ENCODE results near the gene B4GALT3.

Gene B4GALT3

GRCh38 chr1:161206411-161207140, 29.3 kb upstream of the B4GALT3 start:
- no peak for DNase-seq (ENCODE audit: low spot score)

GRCh38 chr1:161201836-161202712, 24.8 kb upstream of the B4GALT3 start, which contains the start of gene NDUFS2:
Gene NDUFS2 (plus strand): TSS chr1:161202367. CDS start chr1:161202386, 19 bp downstream.
- peak; percentile 89 for DNase-seq (ENCODE audit: low spot score)

DNA sequence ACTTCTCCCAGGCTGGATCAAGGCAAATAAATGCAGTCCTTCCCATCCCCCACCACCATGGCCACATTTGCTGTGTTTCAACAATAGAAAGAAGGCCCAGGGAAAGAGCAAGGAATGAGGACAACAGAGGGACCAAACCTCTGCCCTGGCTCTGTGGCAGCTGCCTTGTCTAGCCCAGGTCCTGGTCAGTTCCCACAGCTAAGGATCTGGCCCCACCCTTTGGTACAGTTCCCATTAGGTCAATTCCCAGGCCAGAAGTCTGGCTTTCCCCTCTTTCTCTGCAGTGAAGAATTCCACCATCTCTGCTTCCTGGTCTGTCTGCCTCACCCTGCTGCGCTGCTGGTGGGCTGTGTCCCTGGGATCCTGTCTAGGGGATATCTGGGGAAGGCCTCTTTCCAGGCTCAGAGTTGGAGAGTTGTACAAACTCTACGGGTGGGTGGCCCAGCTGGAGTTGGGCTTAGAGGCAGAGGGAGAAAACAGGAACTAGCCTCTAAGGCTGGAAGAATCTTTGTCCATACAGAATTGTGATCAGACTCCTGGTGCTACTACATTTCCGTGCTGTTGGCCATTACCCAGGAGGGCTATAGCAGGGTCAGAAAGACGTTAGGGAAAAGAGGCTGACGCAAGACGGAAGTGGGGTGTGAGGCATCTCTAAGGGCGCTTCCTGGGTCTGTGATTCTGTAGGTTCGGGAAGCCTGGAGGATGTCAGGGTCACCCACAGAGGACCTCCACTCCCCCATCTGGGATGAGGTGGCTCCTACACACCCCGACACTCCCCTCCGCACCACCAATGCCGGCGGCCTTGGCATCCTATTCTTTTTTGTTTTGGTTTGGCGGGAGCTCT, 23.9 kb upstream of the B4GALT3 start:
- no peak for DNase-seq (ENCODE audit: low spot score)

GRCh38 chr1:161200421-161200991, 23.2 kb upstream of the B4GALT3 start:
- DNase-seq (ENCODE audit: low spot score): no peak

DNA sequence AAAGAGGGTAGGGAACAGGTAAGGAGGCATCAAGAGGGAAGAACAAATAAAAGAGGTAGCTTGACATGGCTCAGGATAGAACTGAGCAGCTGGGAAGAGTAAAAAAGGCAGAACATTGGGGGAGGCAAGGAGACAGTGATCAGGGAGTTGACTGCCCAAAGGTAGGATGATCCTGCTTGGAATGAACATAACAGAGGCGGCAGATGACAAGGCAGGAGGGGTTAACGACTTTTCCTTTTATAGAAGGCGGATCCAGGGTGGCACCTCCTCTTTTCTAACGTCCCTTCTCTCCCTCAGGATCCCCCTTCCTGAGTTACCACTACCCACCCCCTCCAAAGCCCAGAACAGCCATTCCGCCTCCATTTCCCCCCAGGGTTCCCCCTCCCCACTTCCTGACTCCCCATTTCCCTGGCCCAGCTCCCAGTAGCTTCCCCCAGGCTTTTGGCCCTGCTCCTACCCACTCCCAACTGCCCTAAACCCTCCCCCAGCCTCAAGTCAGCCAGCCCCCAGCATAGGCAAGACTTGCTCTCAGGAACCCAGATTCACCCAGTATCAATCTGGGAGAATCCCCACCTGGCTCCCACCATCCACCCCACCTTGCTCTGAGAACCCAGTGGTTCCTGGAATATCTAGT, 22.3 kb upstream of the B4GALT3 start:
- no peak for DNase-seq (ENCODE audit: low spot score)

DNA sequence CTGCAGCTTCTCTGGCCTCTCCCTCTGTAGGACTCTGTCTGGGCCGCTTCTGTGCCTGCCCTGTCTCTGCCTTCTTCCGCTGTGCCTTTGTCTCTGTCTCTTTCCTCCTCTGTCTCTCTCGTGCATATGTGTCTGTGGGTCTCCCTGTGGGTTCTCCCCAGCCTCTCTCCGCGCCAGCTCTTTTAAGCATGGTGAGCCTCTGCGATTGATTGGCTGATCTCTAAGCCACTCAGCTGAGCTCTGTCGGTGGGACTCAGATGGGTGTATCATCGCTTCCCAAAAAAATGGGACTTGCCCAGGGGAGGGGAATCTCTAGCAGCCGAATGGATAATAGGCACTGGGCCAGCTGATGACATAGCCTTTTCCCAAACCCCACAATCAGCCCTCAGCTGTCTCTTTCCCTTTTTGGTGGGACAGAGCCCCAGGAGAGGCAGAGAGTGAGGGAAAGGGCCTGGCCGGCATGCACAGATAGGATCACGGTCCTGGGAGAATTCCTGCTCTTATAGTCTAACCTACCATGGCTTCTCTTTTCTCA, 21.7 kb upstream of the B4GALT3 start, which contains the start of gene ADAMTS4:
Gene ADAMTS4 (minus strand): TSS at position 158 of the 535 bp plus-strand sequence. CDS start 427 bp downstream, outside the sequence.
- DNase-seq (ENCODE audit: low spot score): no peak

- DNase-seq (ENCODE audit: low spot score): no peak
Measured at GRCh38 chr1:161198194-161198896, 21.0 kb upstream of the B4GALT3 start.

DNA sequence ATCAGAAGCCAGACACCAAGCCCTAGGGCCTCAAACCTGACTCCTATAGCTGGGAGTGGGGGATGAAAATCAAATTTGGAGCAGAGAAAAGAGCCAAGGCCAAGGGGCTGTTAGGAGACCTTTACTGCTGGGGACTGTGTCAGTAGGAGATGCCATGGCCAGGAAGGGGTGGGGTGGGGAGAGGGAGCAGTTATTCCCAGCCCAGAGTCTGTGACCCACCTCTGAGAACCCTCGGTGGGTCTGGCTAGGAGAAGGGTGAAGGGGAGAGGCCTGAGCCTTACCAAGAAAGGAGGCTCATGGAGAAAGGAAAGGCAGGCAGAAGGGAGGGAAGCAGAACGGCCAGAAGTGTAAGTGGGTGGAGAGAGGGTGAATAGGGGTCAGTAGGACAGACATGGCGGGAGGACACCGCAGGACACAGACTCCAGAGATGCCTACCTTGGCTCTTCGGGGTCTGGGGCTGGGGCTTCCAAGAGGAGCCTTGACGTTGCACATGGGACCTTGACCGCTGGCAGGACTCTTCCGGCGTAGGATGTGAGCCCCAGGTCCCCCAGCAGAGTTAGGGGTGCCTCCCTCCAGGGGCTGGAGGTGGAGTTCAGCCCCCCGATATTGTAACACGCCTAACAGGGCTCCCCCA, 20.4 kb upstream of the B4GALT3 start:
- DNase-seq (ENCODE audit: low spot score): no peak

DNA sequence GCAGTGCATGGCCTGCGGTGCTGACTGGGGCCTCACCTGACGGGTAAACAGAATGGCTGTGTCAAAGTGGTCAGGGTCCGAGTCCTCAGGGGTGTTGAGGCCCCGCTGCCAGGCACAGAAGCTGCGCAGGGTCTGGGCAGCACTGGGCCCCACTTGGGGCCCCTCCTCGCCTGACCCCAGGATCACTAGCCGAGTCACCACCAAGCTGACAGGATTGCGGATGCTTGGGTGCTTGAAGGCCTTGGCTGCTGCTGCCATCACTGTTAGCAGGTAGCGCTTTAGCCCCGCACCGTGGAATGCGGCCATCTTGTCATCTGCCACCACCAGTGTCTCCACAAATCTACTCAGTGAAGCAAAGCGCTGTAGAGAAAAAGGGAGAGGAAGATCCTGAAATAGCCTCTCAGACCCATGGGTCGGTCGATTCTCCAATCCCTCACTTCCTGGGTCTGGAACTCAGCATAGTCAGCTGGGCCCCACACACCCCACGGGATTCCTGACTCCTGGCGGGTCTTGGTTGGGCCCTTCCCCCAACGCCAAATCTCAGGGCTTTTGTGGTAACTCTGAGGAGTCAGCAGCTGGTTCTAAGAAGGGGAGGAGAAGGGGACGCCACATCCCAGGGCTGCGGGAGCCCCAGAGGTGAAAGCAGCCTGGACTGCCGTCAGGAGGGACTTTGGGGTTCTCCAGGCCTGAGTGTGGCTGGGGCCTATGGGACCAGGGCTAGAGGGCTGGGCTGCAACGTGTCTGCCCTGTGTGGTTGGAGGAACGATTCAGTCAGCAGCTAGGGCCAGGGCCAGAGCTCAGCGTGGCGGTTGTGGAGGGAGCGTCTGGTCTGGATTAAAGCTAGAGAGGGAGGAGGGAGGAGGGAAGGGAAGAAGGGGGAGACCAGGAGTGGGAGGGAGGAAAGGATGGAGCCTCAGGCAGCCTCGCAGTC, 19.5 kb upstream of the B4GALT3 start:
- no peak for DNase-seq (ENCODE audit: low spot score)

DNA sequence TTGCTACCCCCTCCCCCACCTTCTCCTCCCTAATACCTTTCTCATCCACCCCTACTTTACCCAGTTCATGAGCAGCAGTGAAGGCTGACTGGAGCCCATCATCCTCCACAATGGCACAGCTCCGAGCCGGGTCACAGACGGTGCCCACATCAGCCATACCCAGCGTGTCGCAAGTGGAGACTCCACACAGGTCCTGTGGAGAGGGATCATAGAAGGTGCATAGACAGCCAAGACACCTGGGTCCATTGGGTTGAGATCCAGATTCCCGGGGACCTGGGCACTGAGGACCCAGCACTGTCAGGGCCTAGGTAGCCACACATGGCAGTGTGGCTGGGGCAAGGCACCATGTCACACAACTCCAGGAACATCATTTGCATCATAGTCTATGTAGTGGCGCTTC, 18.8 kb upstream of the B4GALT3 start:
- no peak for DNase-seq (ENCODE audit: low spot score)

GRCh38 chr1:161195171-161195570, 17.9 kb upstream of the B4GALT3 start:
- DNase-seq (ENCODE audit: low spot score): no peak

DNA sequence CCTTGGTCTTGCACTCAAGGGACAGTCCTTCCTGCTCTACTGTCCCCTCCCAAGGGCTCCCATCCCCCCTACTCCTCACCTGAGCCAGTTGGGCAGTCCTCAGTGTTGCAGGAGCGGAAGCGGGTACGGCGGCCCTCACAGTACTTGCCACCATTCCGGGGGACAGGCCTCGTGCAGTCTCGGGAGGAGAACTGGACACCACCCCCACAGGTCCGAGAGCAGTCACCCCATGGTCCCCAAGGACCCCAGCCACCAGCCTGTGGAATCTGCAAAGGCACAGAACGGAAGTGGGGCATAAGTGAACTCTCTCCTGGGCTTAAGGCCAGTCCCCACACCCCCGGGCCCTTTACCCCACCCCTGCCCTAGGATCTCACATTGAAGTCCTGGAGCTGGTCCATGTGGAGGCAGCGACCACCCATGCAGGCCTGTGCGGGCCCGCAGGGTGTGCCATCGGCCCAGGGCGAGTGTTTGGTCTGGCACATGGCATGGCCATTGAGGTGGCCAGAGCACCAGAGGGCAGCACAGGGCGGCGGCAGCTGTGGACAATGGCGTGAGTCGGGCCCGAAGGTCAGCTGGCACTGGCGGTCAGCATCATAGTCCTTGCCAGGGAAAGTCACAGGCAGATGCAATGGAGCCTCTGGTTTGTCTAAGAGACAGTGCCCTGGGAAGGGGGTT, 16.4 kb upstream of the B4GALT3 start:
- no peak for DNase-seq (ENCODE audit: low spot score)

- peak; percentile 82 for DNase-seq (ENCODE audit: low spot score)
Measured at GRCh38 chr1:161192476-161193465, 15.5 kb upstream of the B4GALT3 start.

GRCh38 chr1:161191971-161192370, 14.7 kb upstream of the B4GALT3 start:
- no peak for DNase-seq (ENCODE audit: low spot score)

DNA sequence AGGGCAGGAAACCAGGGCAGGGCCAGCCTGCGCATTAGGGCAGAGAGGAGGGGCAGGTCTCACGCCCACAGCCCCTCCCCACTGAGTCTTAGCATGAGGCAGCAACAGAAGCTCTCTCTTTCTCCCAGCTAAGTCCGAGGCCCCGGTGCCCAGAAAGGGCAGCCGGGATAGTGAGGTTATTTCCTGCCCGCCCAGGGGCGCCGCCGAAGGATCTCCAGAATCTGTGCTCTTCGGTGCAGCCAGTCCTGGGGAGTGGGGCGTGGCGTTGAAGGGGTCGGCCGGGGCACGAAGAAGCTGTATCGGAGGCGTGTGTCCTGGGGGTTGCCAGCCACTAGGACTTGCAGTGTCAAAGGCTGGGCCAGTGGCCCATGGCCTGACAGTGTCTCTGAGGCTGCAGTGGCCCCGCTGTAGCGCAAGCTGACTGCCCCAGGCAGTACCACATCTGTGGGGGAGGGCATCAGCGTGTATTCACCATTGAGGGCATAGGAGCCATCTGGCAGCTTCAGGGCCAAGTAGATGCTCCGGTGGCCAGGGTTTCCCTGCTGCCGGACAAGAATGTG, 13.7 kb upstream of the B4GALT3 start:
- no peak for DNase-seq (ENCODE audit: low spot score)

GRCh38 chr1:161189036-161189435, 11.7 kb upstream of the B4GALT3 start:
- DNase-seq (ENCODE audit: low spot score): no peak

DNA sequence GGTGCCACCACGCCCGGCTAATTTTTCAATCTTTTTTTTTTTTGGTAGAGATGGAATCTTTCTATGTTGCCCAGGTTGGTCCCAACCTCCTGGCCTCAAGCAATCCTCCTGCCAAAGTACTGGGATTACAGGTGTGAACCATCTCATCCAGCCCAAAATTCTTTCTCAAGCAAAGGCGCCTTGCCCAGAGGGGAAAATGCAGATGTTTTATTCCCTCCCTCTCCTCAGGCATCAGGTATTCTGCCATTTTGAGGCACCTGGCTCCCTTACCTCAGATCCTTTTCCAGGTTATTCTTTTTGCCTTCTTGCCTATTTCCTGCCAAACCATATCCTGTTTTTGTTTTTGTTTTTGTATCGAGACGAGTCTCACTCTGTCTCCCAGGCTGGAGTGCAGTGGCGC, 11.1 kb upstream of the B4GALT3 start:
- no peak for DNase-seq (ENCODE audit: low spot score)
